Activated CD8-positive, alpha-beta memory T cell treated with anti-CD3 and anti-CD28 coated beads for 48 hours (primary cell): ENCODE measurements around the gene JUND.
A peak's percentile ranks its signal among the peaks of the same experiment; 100 is the strongest.
"Not testable (repeated sequence)": the region's sequence is repeated elsewhere in the genome, so short reads cannot be mapped to it uniquely, and the experiment has no call there.

Experiments used
- DNase-seq, 3 experiments: peaks; one replicate each; pipeline ENCODE4 v3.0.0-alpha.2; 2020; ENCODE audit warnings: low read depth in 2 of 3, low spot score in 2 of 3

JUND gene

GRCh38 chr19:18281082-18282020, at the start of gene JUND:
JUND (minus strand) TSS chr19:18281622; CDS start chr19:18281484, 138 bp downstream.
- DNase-seq = peak; percentile 86 to 98 (median 92)

- DNase-seq = no peak
Observed at GRCh38 chr19:18330868-18331267, 49.4 kb upstream of the JUND start.

- DNase-seq = no peak
Observed at GRCh38 chr19:18329035-18329376, 47.6 kb upstream of the JUND start.

- DNase-seq = peak in 1 of 3 experiments; percentile 62
Observed at GRCh38 chr19:18328340-18329034, 47.1 kb upstream of the JUND start.

- DNase-seq = no peak
Observed at GRCh38 chr19:18326772-18327171, 45.4 kb upstream of the JUND start.

GRCh38 chr19:18324373-18324731, 42.9 kb upstream of the JUND start:
- not testable (repeated sequence) for DNase-seq

GRCh38 chr19:18322759-18323460, 41.5 kb upstream of the JUND start, which contains the start of gene LSM4:
LSM4 (minus strand) TSS chr19:18323076; CDS start chr19:18323020, 56 bp downstream.
- peak; percentile 96 to 99 (median 97) for DNase-seq

GRCh38 chr19:18322318-18322758, 40.9 kb upstream of the JUND start:
- DNase-seq = no peak

- DNase-seq = no peak
Observed at GRCh38 chr19:18321734-18322102, 40.3 kb upstream of the JUND start.

GRCh38 chr19:18320865-18321733, 39.7 kb upstream of the JUND start:
- DNase-seq = no peak

GRCh38 chr19:18319591-18320135, 38.2 kb upstream of the JUND start:
- no peak for DNase-seq

- no peak for DNase-seq
Observed at GRCh38 chr19:18317961-18318800, 36.8 kb upstream of the JUND start.

- DNase-seq = no peak
Observed at GRCh38 chr19:18313398-18313797, 32.0 kb upstream of the JUND start.

- DNase-seq = no peak
Observed at GRCh38 chr19:18312092-18312534, 30.7 kb upstream of the JUND start.

GRCh38 chr19:18311502-18312091, 30.2 kb upstream of the JUND start:
- no peak for DNase-seq

- DNase-seq = no peak
Observed at GRCh38 chr19:18310966-18311365, 29.5 kb upstream of the JUND start.

GRCh38 chr19:18310118-18310909, 28.9 kb upstream of the JUND start:
- DNase-seq = no peak

GRCh38 chr19:18309525-18310064, 28.2 kb upstream of the JUND start:
- DNase-seq = no peak
